ENCODE results near the gene LIPE.

- TF ChIP-seq CTCF (IDR thresholded peaks at IDR 0.05): no peak
- no peak for TF ChIP-seq STAT6 (CRISPR knock-in tag; conservative IDR thresholded peaks at IDR 0.05; ENCODE audit: low read depth)
- TF ChIP-seq TP53 (CRISPR knock-in tag; IDR thresholded peaks at IDR 0.05): no peak
- TF ChIP-seq USF1 (CRISPR knock-in tag; IDR thresholded peaks at IDR 0.05): no peak
- TF ChIP-seq CBFB (CRISPR knock-in tag; IDR thresholded peaks at IDR 0.05; ENCODE audit: low read depth): no peak
- TF ChIP-seq ESRRA (CRISPR knock-in tag; IDR thresholded peaks at IDR 0.05; ENCODE audit: borderline replicate concordance): no peak
- TF ChIP-seq MAX (CRISPR knock-in tag; IDR thresholded peaks at IDR 0.05): no peak
- TF ChIP-seq CREB1 (CRISPR knock-in tag; IDR thresholded peaks at IDR 0.05): no peak
- TF ChIP-seq HMGXB4 (CRISPR knock-in tag; IDR thresholded peaks at IDR 0.05): no peak
- TF ChIP-seq NFYB (CRISPR knock-in tag; conservative IDR thresholded peaks at IDR 0.05; ENCODE audit: low read depth): no peak
- TF ChIP-seq OVOL2 (CRISPR knock-in tag; IDR thresholded peaks at IDR 0.05; ENCODE audit: borderline replicate concordance): no peak
These were observed 42.4 kb upstream of the LIPE start for GRCh38 chr19:42469311-42470235.
